Activated CD4-positive, alpha-beta T cell treated with anti-CD3 and anti-CD28 coated beads, Interleukin-2, Interleukin-4, amounts not matched to agents 100 ng/mL and 50 ng/mL, durations not matched to agents 16 hours and 8 hours (primary cell): ENCODE results near the gene P2RX1.

ENCODE experiments used
- DNase-seq: peaks from one replicate; pipeline ENCODE4 v3.0.0-alpha.2; 2020; ENCODE audit warnings: low spot score

P2RX1 gene

DNA sequence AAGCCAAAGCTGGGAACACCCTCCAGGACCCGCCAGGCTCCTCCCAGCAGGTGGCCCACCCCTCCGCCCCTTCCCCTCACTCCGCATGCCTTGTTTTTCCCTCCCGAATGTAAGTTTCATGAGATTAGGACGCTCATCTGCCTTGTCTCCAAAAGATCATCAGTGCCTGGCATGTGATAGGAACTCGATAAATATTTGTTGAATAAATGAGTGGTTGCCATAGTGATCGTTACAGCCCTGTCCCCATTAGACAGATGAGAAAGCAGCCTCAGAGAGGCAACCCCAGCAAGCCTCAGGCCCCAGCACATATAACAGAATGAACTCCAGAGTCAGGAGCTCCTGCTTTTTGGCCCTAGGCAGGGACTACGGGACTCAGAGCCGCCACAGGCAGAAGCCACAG, 28.5 kb downstream of the P2RX1 start:
- no peak for DNase-seq

DNA sequence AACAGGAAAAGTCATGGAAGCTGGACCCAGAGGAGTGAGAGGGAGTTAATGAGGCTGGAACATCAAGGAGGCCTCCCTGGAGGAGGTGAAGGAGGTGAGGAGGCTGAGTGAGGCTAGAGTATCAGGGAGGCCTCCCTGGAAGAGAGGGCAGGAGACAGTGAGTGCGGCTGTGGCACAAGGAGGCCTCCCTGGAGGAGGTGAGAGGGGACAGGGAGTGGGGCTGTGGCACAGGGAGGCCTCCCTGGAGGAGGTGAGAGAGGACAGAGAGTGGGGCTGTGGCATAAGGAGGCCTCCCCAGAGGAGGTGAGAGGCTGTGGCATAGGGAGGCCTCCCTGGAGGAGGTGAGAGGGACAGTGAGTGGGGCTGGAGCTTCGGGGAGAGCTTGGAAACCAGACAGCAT, 28.9 kb downstream of the P2RX1 start:
- DNase-seq = no peak

DNA sequence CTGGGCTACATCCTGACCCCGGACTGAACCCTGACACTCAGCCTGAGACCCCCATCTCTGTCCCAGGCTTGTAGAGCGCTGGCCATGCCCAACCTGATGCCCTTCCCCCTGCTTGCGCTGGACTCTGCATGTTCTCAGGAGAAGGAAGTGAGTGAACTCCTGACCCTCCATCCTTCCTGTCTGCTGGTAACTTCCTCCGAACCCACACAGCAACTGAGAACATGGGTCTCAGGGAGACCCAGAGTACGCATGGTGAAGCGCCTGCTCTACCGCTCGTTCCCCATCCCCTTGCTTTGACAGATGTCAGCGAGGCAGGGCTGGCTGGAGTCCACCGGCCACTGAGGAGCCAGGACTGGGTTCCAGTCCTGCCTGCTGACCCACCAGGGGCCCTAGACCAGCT, 29.5 kb downstream of the P2RX1 start:
- DNase-seq = no peak

GRCh38 chr17:3885970-3886369, 30.3 kb downstream of the P2RX1 start:
- no peak for DNase-seq

DNA sequence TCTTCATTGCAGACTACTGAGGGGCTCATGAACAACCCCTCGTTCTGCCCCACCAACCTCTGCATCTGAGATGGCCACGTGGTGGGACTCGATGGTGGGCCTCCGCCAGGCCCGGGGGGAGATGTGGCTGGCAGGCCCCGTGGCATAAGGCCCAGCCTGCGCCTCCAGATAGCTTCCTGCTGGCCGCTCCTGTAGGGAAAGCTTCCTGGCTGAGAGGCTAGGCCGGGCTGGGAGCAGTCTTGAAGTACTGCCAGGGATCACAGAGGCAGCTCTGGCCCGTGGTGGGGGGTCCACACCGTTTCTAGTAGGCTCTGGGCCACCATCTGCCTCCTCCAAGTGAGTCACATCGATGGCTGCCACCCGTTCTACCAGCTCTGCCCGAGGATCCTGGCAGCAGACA, 31.0 kb downstream of the P2RX1 start:
- DNase-seq = no peak

DNA sequence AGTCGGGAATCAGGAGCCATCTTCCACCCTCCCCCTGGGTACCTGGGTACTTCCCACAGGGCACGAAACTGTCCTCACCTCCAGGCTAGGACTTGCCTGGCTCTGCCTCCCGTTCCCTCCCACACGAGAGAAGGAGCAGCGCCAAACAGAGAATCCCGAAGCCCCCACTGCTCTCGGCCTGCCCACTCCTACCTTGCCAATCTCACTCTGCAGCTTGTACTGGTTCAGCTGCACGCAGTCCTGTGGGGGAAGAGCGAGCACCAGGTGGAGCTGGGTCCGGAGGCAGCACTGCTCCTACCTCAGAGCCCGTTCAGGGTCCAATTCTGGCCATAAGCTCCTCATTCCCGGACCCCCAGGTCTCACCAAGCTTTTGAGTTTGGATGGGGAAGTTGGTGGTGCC, 32.1 kb downstream of the P2RX1 start:
- DNase-seq = no peak

- no peak for DNase-seq
Observed at GRCh38 chr17:3882276-3882675, 34.0 kb downstream of the P2RX1 start.

- no peak for DNase-seq
Observed at GRCh38 chr17:3880983-3881382, 35.3 kb downstream of the P2RX1 start.

DNA sequence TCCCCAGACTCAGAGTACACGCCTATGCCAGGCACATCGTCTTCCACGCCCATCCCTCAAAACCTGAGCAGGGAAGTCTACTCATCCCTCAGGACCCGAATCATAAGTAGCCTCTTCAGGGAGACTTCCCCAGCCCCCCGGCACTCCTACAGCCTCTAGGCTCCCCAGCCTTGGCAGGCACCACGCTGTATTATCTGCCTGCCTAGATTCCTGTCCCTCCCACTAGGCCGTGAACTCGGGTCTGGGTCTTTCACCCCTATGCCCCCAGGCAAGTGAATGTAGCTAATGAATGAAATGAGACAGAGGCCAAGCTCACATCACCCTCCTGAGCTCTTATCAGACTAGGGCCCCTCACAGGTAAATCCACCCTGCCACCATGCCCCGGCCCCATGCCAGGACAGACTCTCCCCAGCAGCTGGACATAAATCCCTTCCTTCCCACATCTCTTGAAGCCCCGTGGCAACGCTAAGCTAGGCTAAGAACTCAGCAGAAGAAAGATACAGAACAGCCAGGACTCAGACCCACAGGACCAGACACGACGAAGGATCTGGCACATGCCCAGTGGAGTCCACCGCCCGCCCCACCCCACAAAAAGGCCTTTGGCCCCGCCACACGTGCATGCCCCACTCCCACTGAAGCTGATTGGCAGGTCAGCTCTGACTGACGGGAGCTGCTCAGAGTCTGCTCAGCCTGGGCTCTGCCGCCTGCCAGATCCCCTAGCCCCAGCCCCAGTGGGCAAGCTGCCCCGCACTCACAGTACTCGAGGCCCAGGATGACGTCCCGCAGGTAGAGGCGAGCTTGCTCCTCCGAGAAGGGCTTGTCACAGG, 36.5 kb downstream of the P2RX1 start:
- no peak for DNase-seq

DNA sequence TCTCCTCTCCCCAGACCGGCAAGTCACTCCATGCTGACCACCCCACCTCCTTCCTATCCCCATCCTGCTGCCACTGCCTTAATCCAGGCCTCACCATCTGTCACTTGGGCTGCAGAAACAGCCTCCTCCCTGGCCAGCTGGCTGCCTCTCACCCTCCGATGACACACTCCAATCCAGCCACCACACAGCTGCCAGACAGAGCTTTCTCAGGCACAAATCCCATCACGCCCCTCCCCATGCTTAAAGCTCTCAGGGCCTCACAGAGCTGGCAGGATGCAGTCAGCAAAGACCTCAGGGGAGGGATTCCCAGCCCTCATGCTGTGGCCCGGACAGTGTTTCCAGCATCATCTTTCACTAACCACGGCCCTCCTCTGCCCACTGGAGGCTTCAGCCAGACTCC, 37.1 kb downstream of the P2RX1 start:
- no peak for DNase-seq

DNA sequence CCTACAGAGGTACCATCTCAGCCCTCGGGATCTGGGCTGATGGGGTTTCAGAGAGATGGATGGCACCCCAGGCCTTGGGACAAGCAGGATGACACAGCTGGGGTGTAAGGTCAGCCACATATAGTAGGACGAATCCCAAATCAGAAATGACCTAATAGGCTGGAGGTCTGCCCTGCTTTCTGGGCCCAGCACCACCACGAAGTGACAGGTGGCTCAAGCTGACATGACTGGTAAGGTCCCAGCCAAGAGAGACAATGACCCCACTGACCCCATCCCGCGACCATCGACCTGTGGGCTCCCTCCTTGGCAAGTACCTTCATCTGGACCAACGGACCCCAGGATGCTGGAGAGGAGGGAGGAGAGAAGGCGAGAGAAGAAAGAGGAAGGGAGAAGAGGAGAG, 39.0 kb downstream of the P2RX1 start:
- DNase-seq = no peak

- no peak for DNase-seq
Observed at GRCh38 chr17:3875317-3875716, 40.9 kb downstream of the P2RX1 start.

DNA sequence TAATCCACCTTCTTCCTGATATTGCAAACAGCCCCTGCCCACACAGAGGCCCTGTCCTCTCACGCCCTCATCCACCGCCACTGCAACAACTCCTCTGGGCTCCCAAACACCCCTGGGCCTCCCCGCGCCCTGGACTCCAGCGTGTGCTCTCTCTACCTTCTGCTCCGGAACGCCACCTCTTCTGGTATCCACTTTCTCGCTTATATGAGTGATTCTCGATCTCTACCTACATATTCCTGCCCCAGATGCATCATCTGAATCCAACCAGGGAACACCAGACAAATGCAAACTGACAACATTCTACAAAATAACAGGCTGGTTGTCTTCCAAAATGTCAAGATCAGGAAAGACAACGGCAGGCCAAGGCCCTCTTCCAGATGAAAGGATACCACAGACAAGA, 42.4 kb downstream of the P2RX1 start:
- no peak for DNase-seq

- no peak for DNase-seq
Observed at GRCh38 chr17:3870871-3871306, 45.4 kb downstream of the P2RX1 start.

- DNase-seq = no peak
Observed at GRCh38 chr17:3867606-3868005, 48.7 kb downstream of the P2RX1 start.

- DNase-seq = no peak
Observed at GRCh38 chr17:3867106-3867505, 49.2 kb downstream of the P2RX1 start.

GRCh38 chr17:3866276-3866675, 50.0 kb downstream of the P2RX1 start:
- DNase-seq = no peak

GRCh38 chr17:3865176-3865575, 51.1 kb downstream of the P2RX1 start:
- no peak for DNase-seq

DNA sequence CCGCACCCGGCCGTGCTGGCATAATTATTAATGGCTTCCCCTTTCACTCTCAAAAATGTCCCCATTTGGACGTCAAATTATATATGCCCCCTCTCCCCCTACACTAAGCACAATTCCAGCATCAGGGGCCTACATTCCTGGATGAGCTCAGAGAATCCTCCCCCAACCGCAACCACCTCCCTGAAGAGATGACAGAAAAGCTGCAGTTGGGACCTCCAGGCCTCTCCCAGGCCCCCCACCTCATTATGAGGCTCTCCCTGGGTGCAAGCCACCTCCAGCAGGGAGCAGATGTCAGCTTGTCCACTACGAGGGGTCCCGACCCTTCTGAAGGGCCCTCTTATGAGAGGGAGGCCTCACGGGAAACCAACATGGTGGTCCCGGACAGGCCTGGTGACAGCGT, 51.7 kb downstream of the P2RX1 start:
- DNase-seq = no peak

- DNase-seq = no peak
Observed at GRCh38 chr17:3861761-3862681, 54.2 kb downstream of the P2RX1 start.

DNA sequence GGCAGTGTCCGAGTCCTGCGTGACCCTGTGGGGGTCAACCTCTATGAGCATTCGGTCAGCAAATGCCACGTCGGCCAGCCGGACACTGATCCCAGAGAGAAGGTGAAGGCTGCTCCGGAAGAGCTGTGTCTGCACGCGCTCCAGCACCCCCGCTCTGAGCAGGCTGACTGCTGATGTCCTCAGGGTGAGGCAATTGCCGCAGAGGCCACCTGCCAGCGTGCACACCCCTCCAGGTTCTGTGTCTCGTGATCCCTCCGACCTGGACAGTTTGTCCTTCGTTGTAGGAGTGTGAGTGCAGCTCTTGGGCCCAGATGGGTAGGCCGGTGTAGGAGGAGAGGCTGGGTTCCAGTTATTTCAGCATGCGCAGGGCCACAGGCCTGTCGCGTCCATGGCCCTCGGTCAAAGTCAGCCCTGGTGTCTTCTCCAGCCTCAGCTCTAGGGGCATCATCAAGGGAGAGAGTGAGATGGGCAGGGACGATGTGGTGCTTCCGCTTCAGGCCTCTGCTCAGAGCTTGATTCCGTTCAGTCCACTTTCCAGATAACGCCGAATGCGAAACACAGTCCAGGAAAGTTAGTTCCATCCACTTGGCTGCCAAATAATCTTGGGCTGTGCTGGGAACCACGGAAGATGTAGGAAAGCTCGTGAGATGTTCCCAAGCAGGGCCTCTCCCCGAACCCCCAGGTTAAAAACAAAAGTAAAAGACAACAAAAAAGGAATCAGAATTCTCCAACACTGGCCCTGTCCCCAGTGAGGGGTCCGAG, 55.1 kb downstream of the P2RX1 start:
- no peak for DNase-seq

- no peak for DNase-seq
Observed at GRCh38 chr17:3859940-3860339, 56.3 kb downstream of the P2RX1 start.
